Neural cell (in vitro differentiated cells): Measurements from ENCODE around the gene RFC5. TPM values are rescaled to one million over a fixed set of nuclear protein-coding genes. Genes with fewer than 3 reads are reported as not detected.

Source experiments
- H2AFZ ChIP-seq: fragments of 200-600, 300-800 bp; sonication (generic), shearing (Covaris generic); 2 replicates; pipeline ENCODE4 v1.6.0; 2014; ENCODE audit warnings: low read depth, mild to moderate bottlenecking, antibody characterized with exemption, low read length, moderate library complexity
- H3F3A ChIP-seq: fragments of 200-600 bp; shearing (Covaris generic); 2 replicates; pipeline ENCODE4 v1.6.1; 2016; ENCODE audit warnings: mild to moderate bottlenecking, moderate library complexity, mixed read lengths, antibody characterized with exemption, low read length; ENCODE audit not compliant: insufficient read depth, poor library complexity, severe bottlenecking
- H3K27ac ChIP-seq: fragments of 200-600, 300-800 bp; sonication (generic), shearing (Covaris generic); 2 replicates; pipeline ENCODE4 v1.5.1; 2014; ENCODE audit warnings: mild to moderate bottlenecking, low read length, moderate library complexity
- H3K27me3 ChIP-seq: fragments of 300-800, 200-600 bp; sonication (generic), shearing (Covaris generic); 2 replicates; pipeline ENCODE4 v1.6.0; 2014; ENCODE audit warnings: mild to moderate bottlenecking, low read depth, low read length, moderate library complexity; ENCODE audit not compliant: insufficient read depth
- H3K36me3 ChIP-seq: fragments of 300-800, 200-600 bp; sonication (generic), shearing (Covaris generic); 2 replicates; pipeline ENCODE4 v1.5.1; 2014; ENCODE audit warnings: mild to moderate bottlenecking, antibody characterized with exemption, low read length, moderate library complexity; ENCODE audit not compliant: insufficient read depth
- H3K4me2 ChIP-seq: fragments of 300-800, 200-600 bp; sonication (generic), shearing (Covaris generic); 2 replicates; pipeline ENCODE4 v1.6.0; 2014; ENCODE audit warnings: mild to moderate bottlenecking, low read length
- H3K4me3 ChIP-seq: fragments of 300-800, 200-600 bp; sonication (generic), shearing (Covaris generic); 2 replicates; pipeline ENCODE4 v1.5.1; 2014; ENCODE audit warnings: mild to moderate bottlenecking, low read length, moderate library complexity
- H3K79me2 ChIP-seq: fragments of 200-600 bp; shearing (Covaris generic); replicated peaks from 2 replicates; pipeline ENCODE4 v1.6.0; 2014; ENCODE audit warnings: mild to moderate bottlenecking, low read length, moderate library complexity; ENCODE audit not compliant: insufficient read depth
- H3K9ac ChIP-seq: fragments of 300-800, 200-600 bp; sonication (generic), shearing (Covaris generic); 2 replicates; pipeline ENCODE4 v1.6.1; 2016; ENCODE audit warnings: mild to moderate bottlenecking, low read length, mixed read lengths
- H3K9me2 ChIP-seq: fragments of 200-600 bp; shearing (Covaris generic); 2 replicates; pipeline ENCODE4 v1.6.1; 2016; ENCODE audit warnings: mild to moderate bottlenecking, low read length, mixed read lengths; ENCODE audit not compliant: insufficient read depth
- H3K9me3 ChIP-seq: fragments of 200-600, 300-800 bp; sonication (generic), shearing (Covaris generic); 2 replicates; pipeline ENCODE4 v1.6.1; 2016; ENCODE audit warnings: mild to moderate bottlenecking, mixed run types, low read length, moderate library complexity, mixed read lengths
- H4K20me1 ChIP-seq: fragments of 200-600 bp; shearing (Covaris generic); 2 replicates; pipeline ENCODE4 v1.6.1; 2016; ENCODE audit warnings: mild to moderate bottlenecking, mixed run types; ENCODE audit not compliant: insufficient read depth
- EP300 ChIP-seq: fragments of 450-650 bp; conservative IDR thresholded peaks from 2 replicates; pipeline ENCODE4 v1.6.1; 2014; ENCODE audit warnings: antibody characterized with exemption, mild to moderate bottlenecking, moderate library complexity; ENCODE audit not compliant: poor library complexity, severe bottlenecking
- EZH2 ChIP-seq: fragments of 200-600, 300-800 bp; shearing (Covaris generic), sonication (generic); IDR thresholded peaks from 2 replicates; pipeline ENCODE4 v1.6.1; 2014; ENCODE audit warnings: antibody characterized with exemption, low read length, borderline replicate concordance, mild to moderate bottlenecking; ENCODE audit not compliant: insufficient read depth, poor library complexity, severe bottlenecking
- MXI1 ChIP-seq: fragments of 450-650 bp; conservative IDR thresholded peaks from 2 replicates; pipeline ENCODE4 v1.6.1; 2014; ENCODE audit warnings: antibody characterized with exemption, mild to moderate bottlenecking; ENCODE audit not compliant: poor library complexity, severe bottlenecking
- POLR2AphosphoS5 ChIP-seq: IDR thresholded peaks from 2 replicates; pipeline ENCODE4 v1.6.1; 2012
- RAD21 ChIP-seq: fragments of 450-650 bp; conservative IDR thresholded peaks from 2 replicates; pipeline ENCODE4 v1.6.1; 2014; ENCODE audit warnings: antibody characterized with exemption, mild to moderate bottlenecking, moderate library complexity
- REST ChIP-seq: IDR thresholded peaks from 2 replicates; pipeline ENCODE4 v1.6.1; 2012; ENCODE audit warnings: borderline replicate concordance
- SMC3 ChIP-seq: fragments of 450-650 bp; conservative IDR thresholded peaks from 2 replicates; pipeline ENCODE4 v1.6.1; 2014; ENCODE audit warnings: antibody characterized with exemption, mild to moderate bottlenecking, moderate library complexity; ENCODE audit not compliant: poor library complexity
- TAF1 ChIP-seq: IDR thresholded peaks from 2 replicates; pipeline ENCODE4 v1.6.1; 2012; ENCODE audit warnings: low read depth
- polyA plus RNA-seq: library from polyadenylated mRNA; depleted of rRNA; stranded (reverse); fragments of >200 nt; gene quantifications from 2 replicates; pipeline ENCODE4 v1.2.3, GENCODE V29; 2014
- TF ChIP-seq, protein P1 (sequence below): fragments of 450-650 bp; IDR thresholded peaks from 2 replicates; pipeline ENCODE4 v1.5.1; 2014; ENCODE audit warnings: antibody characterized with exemption, mild to moderate bottlenecking, moderate library complexity; ENCODE audit not compliant: poor library complexity, severe bottlenecking

The RFC5 gene
- polyA plus RNA-seq, 1 donor from 2014 or later, result 39.4 TPM

GRCh38 chr12:118058227-118058626, 41.7 kb downstream of the RFC5 start:
- Histone ChIP-seq H3K9me2 (no peaks in the 10 kb centered on the region), H3K27ac (no peak overlapping the region), H3K9ac (no peak overlapping the region), H3K4me2 (no peak overlapping the region), H2AFZ (no peak overlapping the region), H3F3A (no peaks in the 10 kb centered on the region), H4K20me1 (no peaks in the 10 kb centered on the region), H3K36me3 (no peaks in the 10 kb centered on the region), H3K27me3 (no peaks in the 10 kb centered on the region), H3K4me3 (no peak overlapping the region), H3K9me3 (no peaks in the 10 kb centered on the region), H3K79me2 (peaks cover 38% of the 10 kb centered on the region)
- no peak for TF ChIP-seq EP300
- TF ChIP-seq TAF1, result no peak
- no peak for TF ChIP-seq POLR2AphosphoS5
- no peak for TF ChIP-seq MXI1
- no peak for TF ChIP-seq EZH2
- TF ChIP-seq, protein P1, sequence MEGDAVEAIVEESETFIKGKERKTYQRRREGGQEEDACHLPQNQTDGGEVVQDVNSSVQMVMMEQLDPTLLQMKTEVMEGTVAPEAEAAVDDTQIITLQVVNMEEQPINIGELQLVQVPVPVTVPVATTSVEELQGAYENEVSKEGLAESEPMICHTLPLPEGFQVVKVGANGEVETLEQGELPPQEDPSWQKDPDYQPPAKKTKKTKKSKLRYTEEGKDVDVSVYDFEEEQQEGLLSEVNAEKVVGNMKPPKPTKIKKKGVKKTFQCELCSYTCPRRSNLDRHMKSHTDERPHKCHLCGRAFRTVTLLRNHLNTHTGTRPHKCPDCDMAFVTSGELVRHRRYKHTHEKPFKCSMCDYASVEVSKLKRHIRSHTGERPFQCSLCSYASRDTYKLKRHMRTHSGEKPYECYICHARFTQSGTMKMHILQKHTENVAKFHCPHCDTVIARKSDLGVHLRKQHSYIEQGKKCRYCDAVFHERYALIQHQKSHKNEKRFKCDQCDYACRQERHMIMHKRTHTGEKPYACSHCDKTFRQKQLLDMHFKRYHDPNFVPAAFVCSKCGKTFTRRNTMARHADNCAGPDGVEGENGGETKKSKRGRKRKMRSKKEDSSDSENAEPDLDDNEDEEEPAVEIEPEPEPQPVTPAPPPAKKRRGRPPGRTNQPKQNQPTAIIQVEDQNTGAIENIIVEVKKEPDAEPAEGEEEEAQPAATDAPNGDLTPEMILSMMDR, result no peak
- TF ChIP-seq RAD21, result no peak
- TF ChIP-seq REST, result no peak
- TF ChIP-seq SMC3, result no peak

GRCh38 chr12:118058881-118059280, 42.4 kb downstream of the RFC5 start:
- Histone ChIP-seq H3F3A (no peaks in the 10 kb centered on the region), H3K27ac (no peak overlapping the region), H4K20me1 (no peaks in the 10 kb centered on the region), H3K36me3 (no peaks in the 10 kb centered on the region), H3K4me2 (no peak overlapping the region), H3K9me2 (no peaks in the 10 kb centered on the region), H3K79me2 (peaks cover 42% of the 10 kb centered on the region), H3K9me3 (no peaks in the 10 kb centered on the region), H3K9ac (no peak overlapping the region), H3K4me3 (no peak overlapping the region), H3K27me3 (no peaks in the 10 kb centered on the region), H2AFZ (no peak overlapping the region)
- TF ChIP-seq SMC3 (no peak), EP300 (no peak), EZH2 (no peak), TAF1 (no peak), POLR2AphosphoS5 (no peak)
- TF ChIP-seq, protein P1, result no peak
